CD14-positive monocyte (primary cell): Measurements from ENCODE around the gene UBL4B. TPM values are rescaled to one million over a fixed set of nuclear protein-coding genes. Genes with fewer than 3 reads are reported as not detected.

Experiments
- DNase-seq, 3 donors: peaks; one replicate each; pipeline ENCODE4 v3.0.0-alpha.2; 2011 to 2022
- H2AFZ ChIP-seq: 2 replicates; pipeline ENCODE4 v1.6.0; 2012; ENCODE audit warnings: mild to moderate bottlenecking, low read depth, low read length, inconsistent platforms; ENCODE audit not compliant: insufficient read depth, poor library complexity, severe bottlenecking
- H3K27ac ChIP-seq, 2 donors: 1 replicate in 1 of 2; 2 replicates in 1 of 2; pipeline ENCODE4 v1.5.1; 2012 to 2013; ENCODE audit warnings: low read length in 2 of 2, control low read depth in 1 of 2, inconsistent platforms in 1 of 2, low read depth in 1 of 2, mild to moderate bottlenecking in 1 of 2
- H3K27me3 ChIP-seq, 2 donors: one replicate each; pipeline versions ENCODE4 v1.6.0 to v1.6.1; 2011 to 2013; ENCODE audit warnings: low read length in 2 of 2; ENCODE audit not compliant: control insufficient read depth in 2 of 2, insufficient read depth in 2 of 2
- H3K36me3 ChIP-seq, 2 donors: replicated peaks in 1 of 2; 1 replicate in 1 of 2; 2 replicates in 1 of 2; pipeline versions ENCODE4 v1.5.1 to v1.6.1; 2012 to 2013; ENCODE audit warnings: low read length in 2 of 2, control low read depth in 1 of 2, inconsistent platforms in 1 of 2, mild to moderate bottlenecking in 1 of 2; ENCODE audit not compliant: insufficient read depth in 2 of 2, control insufficient read depth in 1 of 2
- H3K4me1 ChIP-seq, 2 donors: 1 replicate in 1 of 2; 2 replicates in 1 of 2; pipeline versions ENCODE4 v1.5.1 to v1.6.1; 2012 to 2013; ENCODE audit warnings: low read length in 2 of 2, control low read depth in 1 of 2, inconsistent platforms in 1 of 2, mild to moderate bottlenecking in 1 of 2, moderate library complexity in 1 of 2; ENCODE audit not compliant: insufficient read depth in 2 of 2, control insufficient read depth in 1 of 2
- H3K4me2 ChIP-seq: replicated peaks from 2 replicates; pipeline ENCODE3; 2012; ENCODE audit warnings: low read length, moderate library complexity, mild to moderate bottlenecking; ENCODE audit not compliant: poor library complexity, severe bottlenecking; ENCODE audit errors: extremely low read depth
- H3K4me3 ChIP-seq, 3 experiments: fragments of 200-600 bp in 1 of 3; sonication (generic) in 1 of 3; replicated peaks in 1 of 3; 1 replicate in 2 of 3; 2 replicates in 1 of 3; pipeline ENCODE4 v1.5.1; 2011 to 2013; ENCODE audit warnings: low read length in 3 of 3, mild to moderate bottlenecking in 3 of 3, control low read depth in 2 of 3, low read depth in 2 of 3, inconsistent platforms in 1 of 3, moderate library complexity in 1 of 3
- H3K79me2 ChIP-seq: 2 replicates; pipeline ENCODE4 v1.6.0; 2012; ENCODE audit warnings: mild to moderate bottlenecking, control low read depth, inconsistent platforms, low read length, moderate library complexity; ENCODE audit not compliant: insufficient read depth
- H3K9ac ChIP-seq: 2 replicates; pipeline ENCODE4 v1.6.0; 2017; ENCODE audit warnings: low read length, mild to moderate bottlenecking; ENCODE audit not compliant: insufficient read depth, poor library complexity, severe bottlenecking
- H3K9me3 ChIP-seq, 2 donors: replicated peaks in 1 of 2; 1 replicate in 1 of 2; 2 replicates in 1 of 2; pipeline versions ENCODE4 v1.5.1 to v1.6.1; 2012 to 2013; ENCODE audit warnings: low read length in 2 of 2, control low read depth in 1 of 2; ENCODE audit not compliant: control insufficient read depth in 1 of 2, insufficient read depth in 1 of 2
- H4K20me1 ChIP-seq: 2 replicates; pipeline ENCODE4 v1.6.0; 2012; ENCODE audit warnings: mild to moderate bottlenecking, low read length, control low read depth, moderate library complexity; ENCODE audit not compliant: insufficient read depth
- H3K27ac Mint-ChIP-seq, 7 donors: one replicate each; pipeline ENCODE4 v1.8.0; 2020; ENCODE audit warnings: mild to moderate bottlenecking in 7 of 7, mixed read lengths in 7 of 7, moderate library complexity in 6 of 7, inconsistent platforms in 2 of 7
- H3K27me3 Mint-ChIP-seq, 3 donors: one replicate each; pipeline ENCODE4 v1.8.0; 2021 to 2022; ENCODE audit warnings: low read depth in 3 of 3, mild to moderate bottlenecking in 3 of 3, mixed read lengths in 3 of 3, moderate library complexity in 3 of 3, inconsistent platforms in 1 of 3
- H3K36me3 Mint-ChIP-seq, 2 donors: one replicate each; pipeline ENCODE4 v1.8.0; 2020; ENCODE audit warnings: mixed read lengths in 2 of 2, inconsistent platforms in 1 of 2, mild to moderate bottlenecking in 1 of 2
- H3K4me1 Mint-ChIP-seq: one replicate; pipeline ENCODE4 v1.8.0; 2020; ENCODE audit warnings: mild to moderate bottlenecking, mixed read lengths
- H3K4me3 Mint-ChIP-seq, 2 donors: one replicate each; pipeline ENCODE4 v1.8.0; 2020; ENCODE audit warnings: mild to moderate bottlenecking in 2 of 2, mixed read lengths in 2 of 2, moderate library complexity in 1 of 2
- H3K9me3 Mint-ChIP-seq, 7 donors: one replicate each; pipeline ENCODE4 v1.8.0; 2020 to 2022; ENCODE audit warnings: mixed read lengths in 7 of 7, mild to moderate bottlenecking in 6 of 7, moderate library complexity in 6 of 7, inconsistent platforms in 2 of 7
- CTCF ChIP-seq: fragments of 200-600 bp; IDR thresholded peaks from one replicate; pipeline ENCODE4 v1.8.0; 2022; ENCODE audit warnings: antibody characterized with exemption, mild to moderate bottlenecking
- WGBS: methylation state at CpG from one replicate; pipeline ENCODE4 v1.1.5; 2013; ENCODE audit warnings: missing lambda C conversion rate; ENCODE audit not compliant: insufficient coverage; 5-methylcytosine and 5-hydroxymethylcytosine counted together
- intact Hi-C, 2 donors: fragments of 100-400 bp; cut with micrococcal nuclease; formaldehyde crosslinking; loops; one replicate each; pipeline versions ENCODE4 v1.15.0 to v1.15.1; 2023
- polyA plus RNA-seq, 3 donors: library from polyadenylated mRNA; depleted of rRNA in 1 of 3; unstranded in 2 of 3; stranded (reverse) in 1 of 3; fragments of 300-500 nt in 2 of 3; fragments of >200 nt in 1 of 3; fragmentation: Illumina TruSeq in 2 of 3; gene quantifications; 1 replicate in 2 of 3; 2 replicates in 1 of 3; pipeline ENCODE4 v1.2.3, GENCODE V29; 2012 to 2021

The UBL4B gene
- polyA plus RNA-seq, 3 donors = not detected

GRCh38 chr1:110070671-110071242, 41.5 kb upstream of the UBL4B start, which contains the start of gene ALX3:
TSS of gene ALX3 (minus strand) at chr1:110070672. CDS start at chr1:110070612, 60 bp downstream.
- Histone ChIP-seq H4K20me1 (no peaks in the 10 kb centered on the region), H3K9ac (no peak within 1 kb of the TSS), H3K27me3 (peaks cover 53 to 70% of the 10 kb centered on the region in 2 donors), H3K27ac (no peak within 1 kb of the TSS), H3K9me3 (peaks cover 0 to 27% of the 10 kb centered on the region in 2 donors), H3K4me3 (peak within 1 kb of the TSS in 1 of 3 experiments; percentile 67), H3K79me2 (no peaks in the 10 kb centered on the region), H3K36me3 (no peaks in the 10 kb centered on the region), H2AFZ (no peak within 1 kb of the TSS), H3K4me1 (peaks cover 27 to 32% of the 10 kb centered on the region in 2 donors), H3K4me2 (peak within 1 kb of the TSS; percentile 67)
- H3K9me3 Mint-ChIP-seq = peaks cover 0 to 20% (median 9%) of the 10 kb centered on the region in 7 donors
- H3K4me1 Mint-ChIP-seq = peaks cover 33% of the 10 kb centered on the region
- H3K36me3 Mint-ChIP-seq = peaks cover 3 to 18% of the 10 kb centered on the region in 2 donors
- no peak for DNase-seq
- peak within 1 kb of the TSS; percentile 49 to 99 for H3K4me3 Mint-ChIP-seq
- H3K27ac Mint-ChIP-seq = no peak within 1 kb of the TSS
- 11% methylated on average over 10 of the region's 27 CpGs for WGBS
- H3K27me3 Mint-ChIP-seq = peaks cover 69 to 82% (median 71%) of the 10 kb centered on the region in 3 donors
- intact Hi-C loops = no loop called here
- no peak for TF ChIP-seq CTCF

- Histone ChIP-seq H3K79me2 (no peaks in the 10 kb centered on the region), H3K27ac (no peak overlapping the region), H4K20me1 (no peaks in the 10 kb centered on the region), H3K9me3 (peaks cover 0 to 15% of the 10 kb centered on the region in 2 donors), H3K27me3 (peaks cover 33 to 46% of the 10 kb centered on the region in 2 donors), H3K4me2 (no peak overlapping the region), H2AFZ (no peak overlapping the region), H3K4me1 (peaks cover 9 to 12% of the 10 kb centered on the region in 2 donors), H3K36me3 (no peaks in the 10 kb centered on the region), H3K9ac (no peak overlapping the region), H3K4me3 (no peak overlapping the region)
- H3K27ac Mint-ChIP-seq = no peak overlapping the region
- 100% methylated on average over 1 of the region's 4 CpGs for WGBS
- H3K36me3 Mint-ChIP-seq = peaks cover 3 to 7% of the 10 kb centered on the region in 2 donors
- peaks cover 17% of the 10 kb centered on the region for H3K4me1 Mint-ChIP-seq
- H3K4me3 Mint-ChIP-seq = no peak overlapping the region
- no peak for TF ChIP-seq CTCF
- peaks cover 41 to 53% (median 48%) of the 10 kb centered on the region in 3 donors for H3K27me3 Mint-ChIP-seq
- no peak for DNase-seq
- intact Hi-C loops = no loop called here
- H3K9me3 Mint-ChIP-seq = peaks cover 0 to 16% (median 5%) of the 10 kb centered on the region in 7 donors
Observed at GRCh38 chr1:110074166-110074565, 38.1 kb upstream of the UBL4B start.
